Measurements from ENCODE around the gene SLC7A14. TPM values are rescaled to one million over a fixed set of nuclear protein-coding genes. Genes with fewer than 3 reads are reported as not detected.

Gene SLC7A14
- total RNA-seq, 1 experiment from 2014 or later, result not detected

DNA sequence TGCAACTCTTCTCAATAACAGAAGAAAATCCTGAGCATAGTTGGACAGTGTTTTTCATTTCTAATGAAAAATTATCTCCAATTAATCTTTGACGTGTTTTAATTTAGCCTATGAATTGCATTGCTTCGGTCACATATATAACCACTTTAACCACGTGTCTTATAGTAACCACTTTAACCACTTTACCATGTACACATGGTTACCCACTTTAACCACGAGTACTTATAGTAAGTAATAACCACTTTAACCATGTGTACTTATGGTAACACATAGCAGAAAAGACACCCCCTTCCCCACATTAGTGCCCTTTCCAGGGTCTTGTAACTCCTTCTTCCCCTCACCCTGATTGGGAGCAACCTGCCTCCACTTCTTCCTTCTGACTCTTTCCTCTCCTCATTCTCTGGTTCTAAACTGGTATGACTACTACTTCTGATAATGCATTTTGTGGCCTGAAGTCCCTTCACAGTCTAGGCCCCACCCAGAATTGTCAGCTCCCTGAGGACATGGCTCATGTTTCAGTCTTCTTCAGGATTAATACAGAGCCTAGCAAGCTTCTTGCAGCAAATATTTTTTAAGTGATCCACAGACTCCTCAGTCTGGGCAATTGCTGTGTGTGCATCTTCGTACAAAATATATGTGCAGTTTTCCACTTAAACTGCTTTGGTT is 25.0 kb downstream of the SLC7A14 start:
- no peak overlapping the region for H3K27ac Mint-ChIP-seq (ENCODE audit: unreplicated experiment)

DNA sequence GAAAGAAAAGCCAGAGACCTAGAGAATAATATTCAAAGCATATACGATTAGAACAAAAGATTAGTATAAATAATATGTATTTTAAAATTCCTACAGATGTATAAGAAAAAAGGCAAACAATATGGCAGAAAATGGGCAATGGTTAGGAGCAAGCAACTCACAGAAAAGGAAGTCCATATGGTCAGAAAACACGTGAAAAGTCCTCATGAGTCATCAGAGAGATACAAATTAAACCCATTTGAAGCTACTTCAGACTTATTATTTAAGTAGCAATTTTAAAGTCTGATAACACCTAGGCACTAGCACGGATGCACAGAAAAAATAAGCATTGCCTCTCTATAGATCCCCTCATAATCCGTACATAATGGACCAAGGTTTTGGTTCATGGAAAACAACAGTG is 25.6 kb downstream of the SLC7A14 start:
- H3K4me1 Mint-ChIP-seq (ENCODE audit: low read depth, unreplicated experiment), result no peaks in the 10 kb centered on the region
- TF ChIP-seq CTCF (IDR thresholded peaks at IDR 0.05; ENCODE audit: unreplicated experiment), result no peak
- H3K27me3 Mint-ChIP-seq (ENCODE audit: unreplicated experiment), result no peaks in the 10 kb centered on the region
- no TSS peak for BruUV-seq (replicated peaks)
- intact Hi-C loops (cut with micrococcal nuclease; ENCODE audit: unreplicated experiment), result no loop called here
- H3K4me3 Mint-ChIP-seq (ENCODE audit: low read depth, unreplicated experiment), result no peak overlapping the region
- H3K36me3 Mint-ChIP-seq (ENCODE audit: insufficient read depth, unreplicated experiment), result no peaks in the 10 kb centered on the region
- CTCF ChIA-PET, result no interaction called here
- no peak for DNase-seq
- H3K9me3 Mint-ChIP-seq (ENCODE audit: low read depth, unreplicated experiment), result no peaks in the 10 kb centered on the region
- no peak overlapping the region for H3K27ac Mint-ChIP-seq (ENCODE audit: unreplicated experiment)

More for the DNA sequence above, 25.0 kb downstream of the SLC7A14 start:
- CTCF ChIA-PET, result no interaction called here
- BruUV-seq (replicated peaks), result no TSS peak
- Mint-ChIP-seq H3K4me1 (ENCODE audit: low read depth, unreplicated experiment) (no peaks in the 10 kb centered on the region), H3K36me3 (ENCODE audit: insufficient read depth, unreplicated experiment) (no peaks in the 10 kb centered on the region), H3K4me3 (ENCODE audit: low read depth, unreplicated experiment) (no peak overlapping the region), H3K27me3 (ENCODE audit: unreplicated experiment) (no peaks in the 10 kb centered on the region), H3K9me3 (ENCODE audit: low read depth, unreplicated experiment) (no peaks in the 10 kb centered on the region)
- no peak for TF ChIP-seq CTCF (IDR thresholded peaks at IDR 0.05; ENCODE audit: unreplicated experiment)
- no peak for DNase-seq
- intact Hi-C loops (cut with micrococcal nuclease; ENCODE audit: unreplicated experiment), result no loop called here

DNA sequence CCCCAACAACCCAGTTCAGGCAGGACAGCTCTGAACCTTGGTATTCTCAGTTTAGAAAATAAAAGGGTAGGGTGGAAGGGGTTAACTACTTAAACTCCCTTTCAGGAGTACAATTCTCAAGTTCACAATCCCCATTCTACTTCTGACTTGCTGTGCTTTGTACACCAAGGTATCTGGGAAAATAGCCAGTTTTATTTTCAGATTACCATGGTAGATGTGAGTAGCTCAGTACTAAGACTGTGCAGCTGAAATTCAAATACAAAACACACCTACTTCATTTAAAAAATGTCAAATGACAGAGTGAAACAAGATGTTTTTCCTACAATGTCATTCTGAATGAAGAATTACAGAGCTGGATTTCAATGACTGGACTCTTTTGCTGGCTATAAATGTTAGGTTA is 27.4 kb downstream of the SLC7A14 start:
- no peak for TF ChIP-seq CTCF (IDR thresholded peaks at IDR 0.05; ENCODE audit: unreplicated experiment)
- intact Hi-C loops (cut with micrococcal nuclease; ENCODE audit: unreplicated experiment), result loop anchor here (5.0 kb wide), 1 partner anchor 146 kb away; no protein-coding TSS in a partner anchor
- no peak for DNase-seq
- BruUV-seq (replicated peaks), result no TSS peak
- Mint-ChIP-seq H3K4me3 (ENCODE audit: low read depth, unreplicated experiment) (no peak overlapping the region), H3K9me3 (ENCODE audit: low read depth, unreplicated experiment) (no peaks in the 10 kb centered on the region), H3K36me3 (ENCODE audit: insufficient read depth, unreplicated experiment) (no peaks in the 10 kb centered on the region), H3K4me1 (ENCODE audit: low read depth, unreplicated experiment) (no peaks in the 10 kb centered on the region), H3K27me3 (ENCODE audit: unreplicated experiment) (peaks cover 2% of the 10 kb centered on the region), H3K27ac (ENCODE audit: unreplicated experiment) (no peak overlapping the region)
- CTCF ChIA-PET, result interaction anchor here (0.6 to 1.2 kb wide), 2 partner anchors 12 to 253 kb away, joined by 3 read pairs; no protein-coding TSS in a partner anchor

GRCh38 chr3:170555329-170555728 is 30.5 kb downstream of the SLC7A14 start:
- DNase-seq, result no peak
- Mint-ChIP-seq H3K27ac (ENCODE audit: unreplicated experiment) (no peak overlapping the region), H3K27me3 (ENCODE audit: unreplicated experiment) (peaks cover 19% of the 10 kb centered on the region), H3K4me1 (ENCODE audit: low read depth, unreplicated experiment) (no peaks in the 10 kb centered on the region), H3K9me3 (ENCODE audit: low read depth, unreplicated experiment) (no peaks in the 10 kb centered on the region), H3K4me3 (ENCODE audit: low read depth, unreplicated experiment) (no peak overlapping the region), H3K36me3 (ENCODE audit: insufficient read depth, unreplicated experiment) (no peaks in the 10 kb centered on the region)
- no peak for TF ChIP-seq CTCF (IDR thresholded peaks at IDR 0.05; ENCODE audit: unreplicated experiment)
- CTCF ChIA-PET, result no interaction called here
- intact Hi-C loops (cut with micrococcal nuclease; ENCODE audit: unreplicated experiment), result loop anchor here (5.0 kb wide), 1 partner anchor 143 kb away; no protein-coding TSS in a partner anchor
- no TSS peak for BruUV-seq (replicated peaks)
